HG02678 (cell line): ENCODE results near the gene KRTAP29-1.
A peak's percentile ranks its signal among the peaks of the same experiment; 100 is the strongest.

Experiments used
- ATAC-seq: cut with Tn5 transposase; IDR thresholded peaks from one replicate; pipeline ENCODE4 v1.9.1; 2021; ENCODE audit warnings: mild to moderate bottlenecking, moderate library complexity; ENCODE audit not compliant: unreplicated experiment

KRTAP29-1 gene

GRCh38 chr17:41328207-41328606 lies 25.6 kb upstream of the KRTAP29-1 start:
- no peak for ATAC-seq

DNA sequence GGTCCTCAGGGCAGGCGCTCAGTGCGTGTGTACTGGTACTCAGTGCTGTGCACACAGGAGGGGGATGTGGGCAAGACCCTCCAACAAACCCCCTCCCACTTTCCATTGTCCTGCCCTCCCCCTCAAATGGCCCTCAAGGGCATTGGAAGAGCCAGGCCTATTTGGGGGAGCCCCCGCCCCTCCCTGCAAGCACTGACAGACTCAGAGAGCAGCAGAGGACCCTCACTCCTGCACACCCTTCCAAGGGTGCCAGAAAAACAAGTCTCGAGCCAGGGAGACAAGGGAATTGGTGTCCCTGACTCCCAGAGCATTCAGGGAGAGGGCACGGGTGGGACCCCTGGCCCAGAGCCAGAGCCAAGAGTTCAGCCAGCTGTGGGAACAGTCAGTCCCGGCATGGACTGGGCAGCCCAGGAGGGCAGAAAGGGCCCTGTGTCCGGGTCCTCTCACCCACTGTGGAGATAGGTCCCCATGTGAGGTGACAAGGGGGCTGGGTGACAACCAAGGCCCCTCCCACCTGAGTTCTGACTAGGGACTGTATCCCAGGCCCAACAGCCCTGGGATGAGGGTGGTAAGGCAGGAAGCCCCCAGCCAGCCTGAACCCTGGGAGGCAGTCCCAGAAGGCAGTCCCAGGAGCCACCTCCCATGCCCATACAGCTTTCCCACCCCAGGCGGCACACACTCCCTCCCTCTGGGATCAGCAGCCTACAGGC lies 24.9 kb upstream of the KRTAP29-1 start:
- ATAC-seq, result no peak

DNA sequence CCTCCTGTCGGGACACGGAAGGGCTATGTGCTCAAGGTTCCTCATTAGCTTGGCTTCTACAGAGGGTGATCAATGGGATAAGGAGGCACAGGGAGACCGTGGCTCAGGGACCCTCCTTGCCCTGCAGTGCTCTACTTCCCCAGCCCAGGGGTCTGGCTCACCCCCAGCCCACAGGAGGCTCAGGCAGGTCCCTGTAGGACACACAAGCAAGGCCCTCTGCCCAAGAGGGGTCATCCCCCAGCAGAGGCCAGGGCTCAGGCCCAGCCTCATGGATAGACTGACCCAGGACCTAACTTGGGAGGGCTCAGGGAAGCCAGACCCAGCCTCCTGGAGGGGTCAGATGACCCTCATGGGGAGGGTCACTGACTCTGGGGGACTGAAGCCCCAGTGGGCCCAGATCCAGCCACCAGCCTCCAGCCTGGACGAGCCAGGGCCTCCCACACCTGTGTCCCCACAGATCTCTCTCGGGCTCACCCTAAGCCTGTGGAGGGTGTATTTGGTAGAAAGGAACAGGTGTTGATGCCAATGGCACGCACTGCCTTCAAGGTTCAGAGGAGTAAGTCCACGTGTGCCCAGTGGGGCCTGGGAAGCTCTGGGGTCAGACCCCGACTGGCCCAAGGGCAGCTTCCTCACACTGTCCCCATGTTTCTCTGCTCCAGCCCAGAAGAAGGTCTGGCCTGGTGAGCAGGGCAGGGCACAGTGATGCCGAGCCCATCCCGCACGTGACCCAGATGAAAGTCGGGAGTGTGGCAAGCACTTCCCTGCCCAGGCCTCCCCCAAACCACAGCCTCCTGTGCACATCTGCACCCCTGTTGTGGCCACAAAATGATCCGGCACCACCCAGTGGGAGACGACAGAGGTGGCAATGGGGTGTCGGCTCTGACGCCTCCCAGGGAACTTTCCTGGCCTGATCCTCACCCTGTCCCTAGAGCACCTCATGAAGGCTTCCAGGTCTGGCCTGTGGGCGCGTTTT lies 23.8 kb upstream of the KRTAP29-1 start:
- ATAC-seq, result no peak

- ATAC-seq, result no peak
These were observed 23.0 kb upstream of the KRTAP29-1 start for GRCh38 chr17:41325611-41326010.

- no peak for ATAC-seq
These were observed 22.5 kb upstream of the KRTAP29-1 start for GRCh38 chr17:41325126-41325525.

- ATAC-seq, result no peak
These were observed 21.8 kb upstream of the KRTAP29-1 start for GRCh38 chr17:41324180-41325075.

DNA sequence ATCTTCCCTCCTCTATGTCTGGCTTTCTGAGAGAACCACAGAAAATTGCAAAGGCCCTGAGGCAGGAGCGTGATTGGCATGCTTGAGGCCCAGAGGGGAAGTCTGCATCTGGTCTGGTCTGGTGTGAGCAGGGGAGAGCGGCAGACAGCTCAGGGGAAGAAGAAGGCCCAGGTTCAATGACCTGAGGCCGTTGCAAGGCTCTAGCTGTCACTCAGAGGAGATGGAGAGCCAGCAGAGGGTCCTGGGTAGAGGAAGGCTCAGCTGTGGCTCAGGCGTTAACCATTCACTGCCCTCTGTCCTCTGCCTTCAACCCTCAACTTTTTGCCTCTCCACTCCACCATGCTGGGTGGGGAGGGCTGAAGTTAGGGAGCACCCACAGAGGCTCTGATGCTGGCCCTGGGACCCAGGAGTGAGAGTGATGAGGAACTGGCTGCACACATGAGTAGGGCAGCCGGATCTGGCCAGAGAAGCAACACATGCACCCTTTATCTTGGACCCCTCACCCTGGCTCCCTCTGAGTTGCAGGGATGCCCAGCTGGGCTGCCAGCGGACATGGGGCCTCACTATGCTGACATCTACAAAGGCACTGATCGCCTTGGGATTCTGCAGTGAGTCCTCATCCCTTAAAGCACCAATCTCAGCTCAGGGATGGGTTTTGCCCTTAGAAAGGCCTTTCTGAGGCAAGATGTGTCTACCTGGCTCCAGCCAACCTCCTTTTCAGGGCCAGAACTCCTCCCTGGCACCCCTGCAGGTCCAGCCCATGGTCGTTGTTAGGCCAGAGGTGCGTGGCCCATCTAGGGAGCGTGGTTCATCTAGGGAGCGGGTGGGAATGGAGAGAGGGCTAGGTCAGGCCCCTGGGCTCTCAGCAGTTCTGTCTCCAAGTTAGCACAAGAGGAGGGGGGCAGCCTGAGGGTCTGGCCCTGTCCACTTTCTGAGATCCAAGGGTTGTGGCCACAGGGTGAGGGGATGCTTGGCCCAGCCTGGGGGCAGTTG lies 20.5 kb upstream of the KRTAP29-1 start:
- ATAC-seq, result no peak

- ATAC-seq, result no peak
These were observed 19.6 kb upstream of the KRTAP29-1 start for GRCh38 chr17:41322094-41322902.

DNA sequence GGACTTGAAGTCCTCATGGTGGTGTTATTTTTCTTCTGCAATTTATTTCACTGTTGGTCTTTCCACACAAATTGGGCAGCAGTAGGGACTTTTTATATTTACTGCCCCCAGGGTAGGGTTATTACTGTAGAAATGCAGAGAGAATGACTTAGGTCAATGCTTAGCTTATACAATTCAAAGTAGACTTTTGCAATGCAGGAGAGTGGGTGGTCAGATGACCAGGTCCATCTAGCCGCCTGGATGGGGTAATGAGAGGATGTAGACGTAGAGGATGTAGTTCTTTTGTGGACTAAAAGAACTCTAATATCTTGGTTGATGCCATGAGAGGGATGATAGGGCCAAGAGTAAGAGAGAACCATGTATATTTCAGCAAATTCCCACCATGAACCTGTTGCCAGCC lies 15.6 kb upstream of the KRTAP29-1 start:
- ATAC-seq, result no peak

DNA sequence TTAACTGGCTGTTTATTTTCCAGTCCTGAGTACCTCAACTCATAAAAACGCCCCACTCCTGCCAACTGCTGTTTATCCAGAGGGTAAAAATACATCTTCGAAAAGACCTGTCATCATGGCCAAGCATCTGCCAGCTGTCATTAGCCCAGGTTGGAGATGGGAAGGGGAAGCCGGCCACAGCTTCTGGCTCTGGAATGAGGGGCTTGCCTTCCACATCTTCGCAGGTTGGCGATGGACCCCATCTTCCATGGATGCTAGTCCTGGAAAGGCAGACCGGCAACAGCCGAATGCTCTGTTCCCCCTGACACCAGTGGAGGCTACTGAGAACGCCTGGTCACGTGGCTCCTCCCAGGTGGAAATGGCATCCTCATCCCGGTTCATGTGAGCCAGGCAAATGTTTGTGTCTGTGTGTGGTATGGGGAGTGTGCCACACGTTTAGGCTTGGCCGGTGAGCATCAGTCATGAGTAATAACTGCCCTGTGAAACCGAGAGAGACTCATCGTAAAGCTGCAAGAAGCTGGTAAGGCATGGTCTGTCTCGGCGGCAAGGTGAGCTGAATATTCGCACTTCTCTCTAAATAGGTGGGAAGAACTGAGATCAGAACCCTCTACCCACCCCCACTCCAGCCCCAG lies 13.3 kb upstream of the KRTAP29-1 start:
- ATAC-seq, result no peak

GRCh38 chr17:41315204-41315794 lies 12.6 kb upstream of the KRTAP29-1 start, which contains the start of gene KRTAP17-1:
Gene KRTAP17-1, minus strand, starts transcription at chr17:41315710. Its CDS starts 60 bp downstream, at chr17:41315650.
- ATAC-seq, result no peak

GRCh38 chr17:41311111-41311510 lies 8.5 kb upstream of the KRTAP29-1 start:
- ATAC-seq, result no peak

- peak; percentile 18 for ATAC-seq
These were observed 6.3 kb upstream of the KRTAP29-1 start, which contains the start of gene KRTAP16-1 for GRCh38 chr17:41308918-41309359. Gene KRTAP16-1, minus strand, starts transcription at chr17:41309309. Its CDS starts 56 bp downstream, at chr17:41309253.

- ATAC-seq, result peak; percentile 67
These were observed 5.7 kb upstream of the KRTAP29-1 start for GRCh38 chr17:41308251-41308917.

DNA sequence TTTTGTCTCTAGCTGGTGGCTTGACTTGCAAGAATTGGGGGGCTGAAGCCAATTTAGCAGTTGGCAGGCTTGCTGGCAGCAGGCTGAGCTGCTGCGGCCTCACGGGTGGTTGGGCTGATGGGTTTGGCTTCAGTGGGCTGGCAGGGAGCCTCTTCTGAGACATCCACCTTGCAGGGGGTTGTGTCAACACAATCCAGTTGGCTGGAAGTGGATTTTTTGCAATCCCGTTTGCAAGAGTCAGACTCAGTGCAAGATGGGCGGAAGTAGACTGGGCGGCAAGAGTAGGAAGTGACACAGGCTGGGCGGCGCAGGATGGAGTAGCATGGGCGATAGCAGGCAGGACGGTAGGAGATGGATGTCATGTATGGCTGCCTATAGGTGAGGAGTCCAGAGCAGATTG lies 5.0 kb upstream of the KRTAP29-1 start:
- ATAC-seq, result no peak

- ATAC-seq, result no peak
These were observed 1.4 kb upstream of the KRTAP29-1 start for GRCh38 chr17:41304091-41304490.

DNA sequence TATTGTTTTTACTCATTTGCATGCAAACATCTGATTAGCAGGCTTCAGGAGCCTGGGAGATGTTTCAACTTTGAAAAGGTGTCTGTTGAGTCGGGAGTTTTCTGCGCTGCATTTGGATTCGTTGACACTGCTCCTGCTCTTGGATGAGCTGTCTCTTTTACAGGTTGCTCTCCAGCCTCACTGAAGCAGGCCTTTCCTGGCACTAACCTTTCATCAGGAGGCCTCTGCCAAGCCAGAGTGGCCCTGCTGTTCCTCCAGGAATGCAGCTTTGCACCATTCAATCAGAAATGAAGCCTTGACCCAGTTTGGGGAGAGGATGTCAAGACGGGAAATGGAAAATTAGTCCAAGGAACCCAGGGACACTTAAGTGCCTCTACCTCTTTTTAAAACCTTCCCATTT lies 330 bp upstream of the KRTAP29-1 start:
- ATAC-seq, result no peak
